ENCODE data around the gene RAPGEF4.

RAPGEF4 gene

GRCh38 chr2:173027181-173028128 lies 291.8 kb downstream of the RAPGEF4 start:
- TF ChIP-seq TAF1 (IDR thresholded peaks at IDR 0.05; ENCODE audit: borderline replicate concordance, insufficient read depth, low read length): no peak
- TF ChIP-seq REST (IDR thresholded peaks at IDR 0.05; ENCODE audit: insufficient read depth in 1 of 2, low read depth in 2 of 2, low read length in 2 of 2): no peak
- no peak for TF ChIP-seq FOXP2 (optimal IDR thresholded peaks at IDR 0.05; ENCODE audit: borderline replicate concordance, extremely low read depth, extremely low read length, insufficient read depth)
- TF ChIP-seq SIN3A (IDR thresholded peaks at IDR 0.05; ENCODE audit: borderline replicate concordance, insufficient read depth, low read length): no peak
- TF ChIP-seq POLR2AphosphoS5 (IDR thresholded peaks at IDR 0.05; ENCODE audit: low read depth, low read length): no peak

DNA sequence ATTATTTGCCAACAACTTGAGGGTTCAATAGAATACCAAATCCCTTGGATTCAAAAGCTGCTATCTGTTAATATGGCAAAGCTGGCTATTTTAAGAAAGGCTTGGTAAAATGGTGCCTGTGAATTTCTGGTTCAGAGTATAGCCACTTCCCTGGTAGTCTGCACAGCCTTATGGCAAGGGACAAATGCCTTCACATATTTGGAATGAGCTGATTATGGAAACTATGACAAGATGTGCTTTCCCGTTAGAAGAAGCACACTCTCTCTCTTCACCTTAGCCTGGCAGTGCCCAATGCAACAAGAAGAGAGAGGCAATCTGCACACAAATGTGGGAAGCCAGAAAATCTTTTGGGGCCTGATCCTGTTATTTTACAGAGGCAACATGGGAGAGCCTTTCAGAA lies 292.5 kb downstream of the RAPGEF4 start:
- TF ChIP-seq REST (IDR thresholded peaks at IDR 0.05; ENCODE audit: insufficient read depth in 1 of 2, low read depth in 2 of 2, low read length in 2 of 2): no peak
- TF ChIP-seq SIN3A (IDR thresholded peaks at IDR 0.05; ENCODE audit: borderline replicate concordance, insufficient read depth, low read length): no peak
- no peak for TF ChIP-seq TAF1 (IDR thresholded peaks at IDR 0.05; ENCODE audit: borderline replicate concordance, insufficient read depth, low read length)
- no peak for TF ChIP-seq POLR2AphosphoS5 (IDR thresholded peaks at IDR 0.05; ENCODE audit: low read depth, low read length)
- TF ChIP-seq FOXP2 (optimal IDR thresholded peaks at IDR 0.05; ENCODE audit: borderline replicate concordance, extremely low read depth, extremely low read length, insufficient read depth): no peak

DNA sequence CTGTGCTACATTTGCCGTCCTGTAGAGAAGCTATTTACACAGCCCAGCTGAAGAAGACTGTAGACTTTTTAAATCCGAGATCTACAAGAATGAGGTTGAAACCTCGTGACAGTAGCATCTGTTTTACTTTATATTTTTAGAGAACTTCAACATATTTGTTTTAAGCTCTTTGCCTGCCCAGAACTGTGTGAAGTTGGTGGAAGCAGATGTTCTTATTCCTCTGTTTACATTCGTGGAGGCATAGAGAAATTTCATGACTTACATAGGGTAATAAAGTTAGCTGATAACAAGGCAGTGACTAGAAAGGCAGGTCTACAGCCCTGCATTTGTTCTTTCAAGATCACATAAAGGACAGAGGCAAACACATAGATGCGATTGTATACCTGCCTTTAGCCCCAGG lies 293.0 kb downstream of the RAPGEF4 start:
- no peak for TF ChIP-seq FOXP2 (optimal IDR thresholded peaks at IDR 0.05; ENCODE audit: borderline replicate concordance, extremely low read depth, extremely low read length, insufficient read depth)
- TF ChIP-seq TAF1 (IDR thresholded peaks at IDR 0.05; ENCODE audit: borderline replicate concordance, insufficient read depth, low read length): no peak
- no peak for TF ChIP-seq POLR2AphosphoS5 (IDR thresholded peaks at IDR 0.05; ENCODE audit: low read depth, low read length)
- no peak for TF ChIP-seq SIN3A (IDR thresholded peaks at IDR 0.05; ENCODE audit: borderline replicate concordance, insufficient read depth, low read length)
- no peak for TF ChIP-seq REST (IDR thresholded peaks at IDR 0.05; ENCODE audit: insufficient read depth in 1 of 2, low read depth in 2 of 2, low read length in 2 of 2)

DNA sequence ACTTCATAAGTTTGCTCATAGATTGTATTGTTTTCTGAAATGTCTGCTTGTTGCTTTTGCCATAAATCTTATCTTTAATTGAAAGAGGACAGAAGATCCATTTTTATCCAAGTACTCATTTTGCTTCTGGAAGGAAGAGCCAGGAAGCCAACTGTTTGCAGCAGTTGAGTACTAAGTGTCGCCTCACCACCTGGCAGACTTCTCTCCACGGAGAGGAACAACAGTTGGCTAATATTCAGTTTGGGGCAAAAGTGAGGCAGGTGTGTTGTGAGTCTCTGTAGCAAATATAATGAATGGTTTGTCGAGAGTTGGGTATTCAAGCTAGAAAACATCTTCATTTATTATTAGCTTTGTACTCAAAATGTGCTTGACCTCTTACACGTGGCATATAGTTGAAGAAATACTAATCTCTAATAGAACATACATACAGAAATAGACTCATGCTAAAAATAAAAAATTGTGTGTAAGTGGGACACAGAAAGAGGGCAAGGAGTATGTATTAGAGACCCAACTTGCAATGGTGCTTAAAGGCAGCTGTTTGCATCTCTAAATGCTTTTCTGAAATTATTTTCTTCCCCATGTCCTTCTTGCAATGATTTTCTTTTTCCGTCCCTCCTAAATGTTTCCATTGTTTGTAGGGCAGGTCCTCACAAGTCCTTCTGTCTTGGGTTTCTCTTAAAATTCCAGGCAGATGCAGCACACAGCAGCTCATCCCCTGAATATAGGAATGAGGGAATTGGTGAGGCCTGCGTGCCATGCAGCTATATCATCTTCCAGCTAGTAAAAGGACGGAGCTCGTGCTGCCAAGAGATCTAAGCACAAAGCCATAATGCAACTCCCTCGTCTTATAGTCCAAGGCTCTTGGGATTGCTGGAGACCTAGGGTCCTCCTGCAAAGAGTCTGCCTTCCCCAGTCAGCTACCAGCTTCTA lies 295.2 kb downstream of the RAPGEF4 start:
- no peak for TF ChIP-seq TAF1 (IDR thresholded peaks at IDR 0.05; ENCODE audit: borderline replicate concordance, insufficient read depth, low read length)
- no peak for TF ChIP-seq POLR2AphosphoS5 (IDR thresholded peaks at IDR 0.05; ENCODE audit: low read depth, low read length)
- TF ChIP-seq REST (IDR thresholded peaks at IDR 0.05; ENCODE audit: insufficient read depth in 1 of 2, low read depth in 2 of 2, low read length in 2 of 2): no peak
